Neuronal stem cell (in vitro differentiated cells): ENCODE results near the gene TNFAIP8.

Source experiments
- DNase-seq: peaks from one replicate; pipeline ENCODE4 v3.0.0-alpha.2; 2013; ENCODE audit warnings: low spot score
- H2AFZ ChIP-seq: one replicate; pipeline ENCODE4 v1.6.1; 2013; ENCODE audit warnings: mild to moderate bottlenecking, low read length, inconsistent platforms
- H2AK5ac ChIP-seq: 2 replicates; pipeline ENCODE4 v1.6.1; 2013; ENCODE audit warnings: low read depth, mild to moderate bottlenecking, inconsistent platforms, low read length, moderate library complexity, mixed read lengths
- H2BK120ac ChIP-seq: 2 replicates; pipeline ENCODE4 v1.6.1; 2013; ENCODE audit warnings: low read depth, mild to moderate bottlenecking, inconsistent platforms, low read length, moderate library complexity, mixed read lengths
- H2BK12ac ChIP-seq: one replicate; pipeline ENCODE4 v1.6.1; 2013; ENCODE audit warnings: low read length, inconsistent platforms
- H2BK15ac ChIP-seq: 2 replicates; pipeline ENCODE4 v1.6.1; 2013; ENCODE audit warnings: mild to moderate bottlenecking, low read length, inconsistent platforms, mixed read lengths
- H2BK5ac ChIP-seq: one replicate; pipeline ENCODE4 v1.6.1; 2013; ENCODE audit warnings: inconsistent platforms, mild to moderate bottlenecking, low read length, moderate library complexity
- H3K14ac ChIP-seq: one replicate; pipeline ENCODE4 v1.6.1; 2013; ENCODE audit warnings: low read length, inconsistent platforms
- H3K18ac ChIP-seq: 2 replicates; pipeline ENCODE4 v1.6.1; 2013; ENCODE audit warnings: low read length, inconsistent platforms
- H3K23ac ChIP-seq: 2 replicates; pipeline ENCODE4 v1.6.1; 2013; ENCODE audit warnings: low read depth, mild to moderate bottlenecking, mixed read lengths, low read length, inconsistent platforms; ENCODE audit not compliant: poor library complexity
- H3K27ac ChIP-seq: replicated peaks from 3 replicates; pipeline ENCODE4 v1.5.1; 2013; ENCODE audit warnings: low read length, inconsistent platforms
- H3K27me3 ChIP-seq, 3 experiments: 2 replicates each; pipeline ENCODE4 v1.6.1; 2013; ENCODE audit warnings: low read length in 3 of 3, mild to moderate bottlenecking in 2 of 3, inconsistent platforms in 1 of 3, low read depth in 1 of 3, mixed read lengths in 1 of 3, moderate library complexity in 1 of 3; ENCODE audit not compliant: control insufficient read depth in 3 of 3, insufficient read depth in 3 of 3
- H3K36me3 ChIP-seq, 2 donors: replicated peaks in 1 of 2; 2 replicates each; pipeline ENCODE4 v1.6.1; 2013; ENCODE audit warnings: low read length in 2 of 2; ENCODE audit not compliant: control insufficient read depth in 2 of 2, insufficient read depth in 2 of 2
- H3K4ac ChIP-seq: 2 replicates; pipeline ENCODE4 v1.6.1; 2013; ENCODE audit warnings: inconsistent platforms, mild to moderate bottlenecking, low read length, moderate library complexity
- H3K4me1 ChIP-seq, 2 donors: 1 replicate in 1 of 2; 2 replicates in 1 of 2; pipeline ENCODE4 v1.6.1; 2013; ENCODE audit warnings: low read length in 2 of 2, low read depth in 1 of 2; ENCODE audit not compliant: control insufficient read depth in 2 of 2, insufficient read depth in 1 of 2
- H3K4me2 ChIP-seq: one replicate; pipeline ENCODE4 v1.6.1; 2013; ENCODE audit warnings: mild to moderate bottlenecking, low read length, inconsistent platforms; ENCODE audit not compliant: insufficient read depth, poor library complexity, severe bottlenecking
- H3K4me3 ChIP-seq, 2 donors: 2 replicates each; pipeline ENCODE4 v1.5.1; 2013; ENCODE audit warnings: low read length in 2 of 2, mild to moderate bottlenecking in 2 of 2, inconsistent platforms in 1 of 2, moderate library complexity in 1 of 2
- H3K79me1 ChIP-seq: one replicate; pipeline ENCODE4 v1.6.1; 2013; ENCODE audit warnings: low read depth, mild to moderate bottlenecking, inconsistent platforms, low read length, moderate library complexity
- H3K9ac ChIP-seq: one replicate; pipeline ENCODE4 v1.6.1; 2013; ENCODE audit warnings: mild to moderate bottlenecking, low read depth, low read length, inconsistent platforms; ENCODE audit not compliant: poor library complexity
- H3K9me3 ChIP-seq, 2 donors: replicated peaks in 1 of 2; 2 replicates each; pipeline versions ENCODE3 to v1.6.1; 2013; ENCODE audit warnings: low read length in 2 of 2, mild to moderate bottlenecking in 2 of 2, inconsistent platforms in 1 of 2, low read depth in 1 of 2, mixed read lengths in 1 of 2, moderate library complexity in 1 of 2; ENCODE audit not compliant: control insufficient read depth in 2 of 2, insufficient read depth in 1 of 2
- H4K8ac ChIP-seq: one replicate; pipeline ENCODE4 v1.6.1; 2013; ENCODE audit warnings: low read depth, mild to moderate bottlenecking, inconsistent platforms, low read length, moderate library complexity
- H4K91ac ChIP-seq: one replicate; pipeline ENCODE4 v1.6.1; 2013; ENCODE audit warnings: low read length, low read depth, mild to moderate bottlenecking, inconsistent platforms; ENCODE audit not compliant: poor library complexity
- WGBS, 2 donors: extraction: QIAGEN DNeasy Blood & Tissue Kit; methylation state at CpG; one replicate each; pipeline ENCODE4 v1.1.7; 2013; ENCODE audit warnings: missing lambda C conversion rate in 2 of 2, mixed read lengths in 1 of 2; ENCODE audit not compliant: insufficient read length in 2 of 2, insufficient replicate concordance in 1 of 2; ENCODE audit errors: extremely low coverage in 2 of 2; 5-methylcytosine and 5-hydroxymethylcytosine counted together

Gene TNFAIP8

GRCh38 chr5:119329666-119330065 is 26.2 kb upstream of the TNFAIP8 start:
- H3K14ac ChIP-seq = no peak overlapping the region
- no peak overlapping the region for H4K8ac ChIP-seq
- no peak overlapping the region for H3K4ac ChIP-seq
- no peak overlapping the region for H2BK12ac ChIP-seq
- DNase-seq = no peak
- no peak overlapping the region for H3K4me2 ChIP-seq
- no peaks in the 10 kb centered on the region for H3K27me3 ChIP-seq
- H2AFZ ChIP-seq = no peak overlapping the region
- no peak overlapping the region for H3K27ac ChIP-seq
- WGBS, 2 donors = no CpG with 5 or more reads among the region's 6 CpGs
- peaks cover 5% of the 10 kb centered on the region for H3K79me1 ChIP-seq
- H3K4me3 ChIP-seq = no peak overlapping the region
- H2AK5ac ChIP-seq = no peak overlapping the region
- H3K9ac ChIP-seq = no peak overlapping the region
- H2BK5ac ChIP-seq = no peak overlapping the region
- H3K4me1 ChIP-seq = peaks cover 3 to 21% of the 10 kb centered on the region in 2 donors
- no peak overlapping the region for H2BK120ac ChIP-seq
- no peak overlapping the region for H3K23ac ChIP-seq
- no peak overlapping the region for H4K91ac ChIP-seq
- H3K36me3 ChIP-seq = no peaks in the 10 kb centered on the region
- H3K9me3 ChIP-seq = no peaks in the 10 kb centered on the region
- H2BK15ac ChIP-seq = no peak overlapping the region
- peak overlapping the region; percentile 23 for H3K18ac ChIP-seq

GRCh38 chr5:119330367-119331183 is 25.2 kb upstream of the TNFAIP8 start:
- Histone ChIP-seq H2BK120ac (no peak overlapping the region), H2BK12ac (no peak overlapping the region)
- WGBS, 2 donors = no CpG with 5 or more reads among the region's 9 CpGs

GRCh38 chr5:119331566-119332095 is 24.2 kb upstream of the TNFAIP8 start:
- Histone ChIP-seq H3K4me1 (peaks cover 3 to 17% of the 10 kb centered on the region in 2 donors), H3K23ac (no peak overlapping the region), H2BK5ac (no peak overlapping the region), H2BK120ac (no peak overlapping the region), H4K8ac (no peak overlapping the region), H2BK12ac (no peak overlapping the region), H3K4me3 (no peak overlapping the region), H2BK15ac (no peak overlapping the region), H3K79me1 (peaks cover 5% of the 10 kb centered on the region), H3K27me3 (no peaks in the 10 kb centered on the region), H3K18ac (no peak overlapping the region), H3K4ac (no peak overlapping the region), H2AFZ (no peak overlapping the region), H3K9me3 (no peaks in the 10 kb centered on the region), H3K27ac (no peak overlapping the region), H3K36me3 (no peaks in the 10 kb centered on the region), H4K91ac (no peak overlapping the region), H3K9ac (no peak overlapping the region), H3K14ac (no peak overlapping the region), H2AK5ac (no peak overlapping the region), H3K4me2 (no peak overlapping the region)
- DNase-seq = no peak
- no CpG with 5 or more reads among the region's 3 CpGs for WGBS, 2 donors

More at GRCh38 chr5:119330367-119331183, 25.2 kb upstream of the TNFAIP8 start:
- peaks cover 3 to 21% of the 10 kb centered on the region in 2 donors for H3K4me1 ChIP-seq
- no peak overlapping the region for H2AK5ac ChIP-seq
- H3K4ac ChIP-seq = no peak overlapping the region
- H3K9me3 ChIP-seq = no peaks in the 10 kb centered on the region
- no peaks in the 10 kb centered on the region for H3K27me3 ChIP-seq
- H3K4me3 ChIP-seq = no peak overlapping the region
- no peak overlapping the region for H3K9ac ChIP-seq
- no peak overlapping the region for H2BK15ac ChIP-seq
- no peak overlapping the region for H3K18ac ChIP-seq
- H3K36me3 ChIP-seq = no peaks in the 10 kb centered on the region
- H3K27ac ChIP-seq = no peak overlapping the region
- no peak for DNase-seq
- H4K8ac ChIP-seq = no peak overlapping the region
- no peak overlapping the region for H2BK5ac ChIP-seq
- no peak overlapping the region for H2AFZ ChIP-seq
- peaks cover 5% of the 10 kb centered on the region for H3K79me1 ChIP-seq
- no peak overlapping the region for H3K14ac ChIP-seq
- H3K4me2 ChIP-seq = no peak overlapping the region
- H3K23ac ChIP-seq = no peak overlapping the region
- H4K91ac ChIP-seq = no peak overlapping the region

- Histone ChIP-seq H3K18ac (no peak overlapping the region), H3K27ac (no peak overlapping the region), H2BK12ac (no peak overlapping the region), H3K9me3 (no peaks in the 10 kb centered on the region), H3K36me3 (no peaks in the 10 kb centered on the region), H2BK15ac (no peak overlapping the region), H3K23ac (no peak overlapping the region), H4K91ac (no peak overlapping the region), H2AK5ac (no peak overlapping the region), H3K4me2 (no peak overlapping the region), H3K9ac (no peak overlapping the region), H4K8ac (no peak overlapping the region), H3K27me3 (no peaks in the 10 kb centered on the region), H2BK120ac (no peak overlapping the region), H3K79me1 (peaks cover 5% of the 10 kb centered on the region), H3K4me3 (no peak overlapping the region), H3K4me1 (peaks cover 3 to 17% of the 10 kb centered on the region in 2 donors), H2AFZ (no peak overlapping the region), H3K14ac (no peak overlapping the region), H2BK5ac (no peak overlapping the region), H3K4ac (no peak overlapping the region)
- no peak for DNase-seq
- WGBS, 2 donors = no CpG with 5 or more reads among the region's 4 CpGs
Observed at GRCh38 chr5:119332208-119332607, 23.6 kb upstream of the TNFAIP8 start.
